Dendritic cell treated with granulocyte-macrophage colony-stimulating factor and Interleukin-4, amounts not matched to agents 40 ng/mL and 50 ng/mL, for 4 days (primary cell): ENCODE measurements around the gene POLR2H.
"Not testable (repeated sequence)": the region's sequence is repeated elsewhere in the genome, so short reads cannot be mapped to it uniquely, and the experiment has no call there.

ENCODE experiments used
- H3K27ac Mint-ChIP-seq: one replicate; pipeline ENCODE4 v1.8.0; 2022; ENCODE audit warnings: mild to moderate bottlenecking, mixed read lengths
- H3K27me3 Mint-ChIP-seq: one replicate; pipeline ENCODE4 v1.8.0; 2022; ENCODE audit warnings: mild to moderate bottlenecking, mixed read lengths
- H3K36me3 Mint-ChIP-seq: one replicate; pipeline ENCODE4 v1.8.0; 2022; ENCODE audit warnings: low read depth, mixed read lengths
- H3K4me1 Mint-ChIP-seq: one replicate; pipeline ENCODE4 v1.8.0; 2022; ENCODE audit warnings: low read depth, mixed read lengths
- H3K4me3 Mint-ChIP-seq: one replicate; pipeline ENCODE4 v1.8.0; 2022; ENCODE audit warnings: mild to moderate bottlenecking, moderate library complexity, mixed read lengths
- H3K9me3 Mint-ChIP-seq: one replicate; pipeline ENCODE4 v1.8.0; 2022; ENCODE audit warnings: mixed read lengths
- intact Hi-C: fragments of 100-400 bp; cut with micrococcal nuclease; formaldehyde crosslinking; loops from one replicate; pipeline ENCODE4 v1.15.0; 2022

Gene POLR2H

GRCh38 chr3:184339451-184340135 lies 21.9 kb upstream of the POLR2H start:
- Mint-ChIP-seq H3K36me3 (peaks cover 71% of the 10 kb centered on the region), H3K4me1 (peaks cover 57% of the 10 kb centered on the region)
- H3K9me3 Mint-ChIP-seq, H3K4me3 Mint-ChIP-seq, H3K27me3 Mint-ChIP-seq, H3K27ac Mint-ChIP-seq, intact Hi-C loops: not testable (repeated sequence)

- peaks cover 85% of the 10 kb centered on the region for H3K36me3 Mint-ChIP-seq
- no peaks in the 10 kb centered on the region for H3K27me3 Mint-ChIP-seq
- H3K4me3 Mint-ChIP-seq: no peak overlapping the region
- H3K9me3 Mint-ChIP-seq: no peaks in the 10 kb centered on the region
- peaks cover 54% of the 10 kb centered on the region for H3K4me1 Mint-ChIP-seq
- no peak overlapping the region for H3K27ac Mint-ChIP-seq
- intact Hi-C loops: no loop called here
Measured at GRCh38 chr3:184341925-184342324, 19.6 kb upstream of the POLR2H start.

- Mint-ChIP-seq H3K4me3 (no peak overlapping the region), H3K4me1 (peaks cover 47% of the 10 kb centered on the region), H3K27ac (no peak overlapping the region), H3K36me3 (peaks cover 83% of the 10 kb centered on the region), H3K27me3 (no peaks in the 10 kb centered on the region), H3K9me3 (no peaks in the 10 kb centered on the region)
- intact Hi-C loops: no loop called here
Measured at GRCh38 chr3:184343200-184343876, 18.2 kb upstream of the POLR2H start.

- no peak overlapping the region for H3K4me3 Mint-ChIP-seq
- no peaks in the 10 kb centered on the region for H3K27me3 Mint-ChIP-seq
- H3K36me3 Mint-ChIP-seq: peaks cover 76% of the 10 kb centered on the region
- H3K9me3 Mint-ChIP-seq: no peaks in the 10 kb centered on the region
- intact Hi-C loops: no loop called here
- H3K27ac Mint-ChIP-seq: no peak overlapping the region
- H3K4me1 Mint-ChIP-seq: peaks cover 33% of the 10 kb centered on the region
Measured at GRCh38 chr3:184344579-184345316, 16.8 kb upstream of the POLR2H start.

GRCh38 chr3:184345317-184346144 lies 16.0 kb upstream of the POLR2H start:
- Mint-ChIP-seq H3K9me3 (no peaks in the 10 kb centered on the region), H3K4me1 (peaks cover 26% of the 10 kb centered on the region), H3K27me3 (no peaks in the 10 kb centered on the region), H3K27ac (peak overlapping the region; percentile 17), H3K36me3 (peaks cover 74% of the 10 kb centered on the region), H3K4me3 (no peak overlapping the region)
- intact Hi-C loops: no loop called here

- Mint-ChIP-seq H3K9me3 (no peaks in the 10 kb centered on the region), H3K27ac (no peak overlapping the region), H3K27me3 (no peaks in the 10 kb centered on the region), H3K4me3 (no peak overlapping the region), H3K4me1 (peaks cover 16% of the 10 kb centered on the region), H3K36me3 (peaks cover 63% of the 10 kb centered on the region)
- intact Hi-C loops: no loop called here
Measured at GRCh38 chr3:184346480-184347190, 14.9 kb upstream of the POLR2H start.

GRCh38 chr3:184347321-184348056 lies 14.0 kb upstream of the POLR2H start:
- H3K9me3 Mint-ChIP-seq: no peaks in the 10 kb centered on the region
- peaks cover 16% of the 10 kb centered on the region for H3K4me1 Mint-ChIP-seq
- no peak overlapping the region for H3K27ac Mint-ChIP-seq
- no peak overlapping the region for H3K4me3 Mint-ChIP-seq
- intact Hi-C loops: no loop called here
- H3K36me3 Mint-ChIP-seq: peaks cover 63% of the 10 kb centered on the region
- no peaks in the 10 kb centered on the region for H3K27me3 Mint-ChIP-seq

- Mint-ChIP-seq H3K36me3 (peaks cover 60% of the 10 kb centered on the region), H3K27ac (no peak overlapping the region), H3K9me3 (no peaks in the 10 kb centered on the region), H3K27me3 (no peaks in the 10 kb centered on the region), H3K4me1 (peaks cover 16% of the 10 kb centered on the region), H3K4me3 (no peak overlapping the region)
- intact Hi-C loops: no loop called here
Measured at GRCh38 chr3:184348057-184348382, 13.5 kb upstream of the POLR2H start.

- intact Hi-C loops: no loop called here
- Mint-ChIP-seq H3K9me3 (no peaks in the 10 kb centered on the region), H3K4me1 (peaks cover 21% of the 10 kb centered on the region)
Measured at GRCh38 chr3:184349563-184350470, 11.7 kb upstream of the POLR2H start.

GRCh38 chr3:184350618-184351017 lies 10.9 kb upstream of the POLR2H start:
- Mint-ChIP-seq H3K27ac (no peak overlapping the region), H3K27me3 (no peaks in the 10 kb centered on the region), H3K9me3 (no peaks in the 10 kb centered on the region), H3K4me3 (no peak overlapping the region), H3K36me3 (peaks cover 34% of the 10 kb centered on the region), H3K4me1 (peaks cover 16% of the 10 kb centered on the region)
- intact Hi-C loops: no loop called here

More at GRCh38 chr3:184349563-184350470, 11.7 kb upstream of the POLR2H start:
- H3K27ac Mint-ChIP-seq: no peak overlapping the region
- no peak overlapping the region for H3K4me3 Mint-ChIP-seq
- peaks cover 42% of the 10 kb centered on the region for H3K36me3 Mint-ChIP-seq
- no peaks in the 10 kb centered on the region for H3K27me3 Mint-ChIP-seq

GRCh38 chr3:184351511-184352148 lies 9.9 kb upstream of the POLR2H start:
- intact Hi-C loops: no loop called here
- Mint-ChIP-seq H3K4me1 (peaks cover 12% of the 10 kb centered on the region), H3K4me3 (no peak overlapping the region), H3K27ac (no peak overlapping the region), H3K36me3 (peaks cover 24% of the 10 kb centered on the region), H3K27me3 (no peaks in the 10 kb centered on the region), H3K9me3 (no peaks in the 10 kb centered on the region)
